GM23338 (cell line): ENCODE measurements around the gene FAM78A. TPM values are rescaled to one million over a fixed set of nuclear protein-coding genes. Genes with fewer than 3 reads are reported as not detected.

Experiments
- ATAC-seq: fragments of 200-7000 bp; cut with Tn5 transposase; 3 replicates; pipeline ENCODE4 v1.9.1; 2020
- DNase-seq: peaks from one replicate; pipeline ENCODE4 v3.0.0-alpha.2; 2015; ENCODE audit warnings: low spot score
- H2AFZ ChIP-seq: fragments of 200-600 bp; sonication (generic); 2 replicates; pipeline ENCODE4 v1.8.0; 2016; ENCODE audit warnings: antibody characterized with exemption, mild to moderate bottlenecking, moderate library complexity
- H3F3A ChIP-seq: fragments of 200-600 bp; sonication (generic); replicated peaks from 2 replicates; pipeline ENCODE4 v1.8.0; 2017; ENCODE audit warnings: antibody characterized with exemption, mixed run types, low read depth
- H3K27ac ChIP-seq: fragments of 200-600 bp; sonication (generic); 2 replicates; pipeline ENCODE4 v1.6.1; 2016; ENCODE audit warnings: low read depth
- H3K27me3 ChIP-seq: fragments of 200-600 bp; sonication (generic); 2 replicates; pipeline ENCODE4 v1.8.0; 2016; ENCODE audit warnings: mild to moderate bottlenecking, mixed run types, moderate library complexity; ENCODE audit not compliant: insufficient read depth
- H3K36me3 ChIP-seq: fragments of 200-600 bp; sonication (generic); 2 replicates; pipeline ENCODE4 v1.8.0; 2016; ENCODE audit warnings: mild to moderate bottlenecking; ENCODE audit not compliant: insufficient read depth
- H3K4me1 ChIP-seq: fragments of 200-600 bp; sonication (generic); 2 replicates; pipeline ENCODE4 v1.8.0; 2016; ENCODE audit warnings: mild to moderate bottlenecking, moderate library complexity; ENCODE audit not compliant: insufficient read depth
- H3K4me2 ChIP-seq: fragments of 200-600 bp; sonication (generic); 2 replicates; pipeline ENCODE4 v1.7.1; 2017; ENCODE audit warnings: mixed run types
- H3K4me3 ChIP-seq: fragments of 200-600 bp; sonication (generic); 2 replicates; pipeline ENCODE4 v1.6.1; 2016; ENCODE audit warnings: mixed run types
- H3K79me2 ChIP-seq: fragments of 200-600 bp; sonication (generic); replicated peaks from 2 replicates; pipeline ENCODE4 v1.8.0; 2017; ENCODE audit warnings: mild to moderate bottlenecking; ENCODE audit not compliant: insufficient read depth
- H3K9me2 ChIP-seq: fragments of 200-600 bp; sonication (generic); 2 replicates; pipeline ENCODE4 v1.8.0; 2017; ENCODE audit not compliant: insufficient read depth
- H4K20me1 ChIP-seq: fragments of 200-600 bp; sonication (generic); replicated peaks from 2 replicates; pipeline ENCODE4 v1.8.0; 2017; ENCODE audit warnings: mild to moderate bottlenecking; ENCODE audit not compliant: insufficient read depth
- H3K27ac Mint-ChIP-seq: 2 replicates; pipeline ENCODE4 v1.8.0; 2020; ENCODE audit warnings: inconsistent platforms, mild to moderate bottlenecking, moderate library complexity, mixed read lengths
- H3K27me3 Mint-ChIP-seq: 3 replicates; pipeline ENCODE4 v1.8.0; 2022; ENCODE audit warnings: low read depth, mild to moderate bottlenecking, moderate library complexity, mixed read lengths, inconsistent platforms; ENCODE audit not compliant: insufficient read depth, poor library complexity
- H3K36me3 Mint-ChIP-seq: 3 replicates; pipeline ENCODE4 v1.8.0; 2021; ENCODE audit warnings: low read depth, mild to moderate bottlenecking, inconsistent platforms, moderate library complexity, mixed read lengths
- H3K4me1 Mint-ChIP-seq: 3 replicates; pipeline ENCODE4 v1.8.0; 2020; ENCODE audit warnings: mild to moderate bottlenecking, inconsistent platforms, mixed read lengths
- H3K4me3 Mint-ChIP-seq: 3 replicates; pipeline ENCODE4 v1.8.0; 2021; ENCODE audit warnings: moderate library complexity, mild to moderate bottlenecking, inconsistent platforms, mixed read lengths
- H3K9me3 Mint-ChIP-seq: 3 replicates; pipeline ENCODE4 v1.8.0; 2020; ENCODE audit warnings: moderate library complexity, mild to moderate bottlenecking, inconsistent platforms, mixed read lengths
- CREB1 ChIP-seq: fragments of 250-450 bp; sonication (Bioruptor Pico); IDR thresholded peaks from 2 replicates; pipeline ENCODE4 v1.5.0; 2020; ENCODE audit warnings: low read depth, mild to moderate bottlenecking, moderate library complexity
- EZH2 ChIP-seq: fragments of 200-600 bp; sonication (generic); IDR thresholded peaks from one replicate; pipeline ENCODE4 v1.8.0; 2017; ENCODE audit warnings: antibody characterized with exemption, mild to moderate bottlenecking, low read depth; ENCODE audit not compliant: unreplicated experiment
- EZH2phosphoT487 ChIP-seq: fragments of 200-600 bp; sonication (generic); IDR thresholded peaks from one replicate; pipeline ENCODE4 v1.8.1; 2018; ENCODE audit warnings: antibody characterized with exemption; ENCODE audit not compliant: unreplicated experiment
- NANOG ChIP-seq: IDR thresholded peaks from 2 replicates; pipeline ENCODE4 v1.6.1; 2016; ENCODE audit warnings: antibody characterized with exemption, borderline replicate concordance
- POLR2AphosphoS5 ChIP-seq: IDR thresholded peaks from 2 replicates; pipeline ENCODE4 v1.6.1; 2016; ENCODE audit warnings: antibody characterized with exemption, low read depth
- STAT1 ChIP-seq: IDR thresholded peaks from one replicate; pipeline ENCODE4 v1.6.1; 2016; ENCODE audit warnings: antibody characterized with exemption; ENCODE audit not compliant: unreplicated experiment
- ZNF114 ChIP-seq: fragments of 250-450 bp; sonication (Bioruptor Pico); IDR thresholded peaks from 2 replicates; pipeline ENCODE4 v1.5.0; 2020; ENCODE audit warnings: mild to moderate bottlenecking, moderate library complexity
- ZNF331 ChIP-seq: fragments of 250-450 bp; sonication (Bioruptor Pico); IDR thresholded peaks from 2 replicates; pipeline ENCODE4 v1.5.0; 2020; ENCODE audit warnings: low read depth, mild to moderate bottlenecking, moderate library complexity
- polyA plus RNA-seq: library from polyadenylated mRNA; unstranded; fragments of >200 nt; fragmentation: Nextera tagmentation; extraction: Ambion mirVana; gene quantifications from 2 replicates; pipeline ENCODE4 v1.2.1, GENCODE V29; 2016
- total RNA-seq: library from RNA; depleted of rRNA; stranded (reverse); fragments of >200 nt; shearing (Covaris generic); gene quantifications from 2 replicates; pipeline ENCODE4 v1.2.3, GENCODE V29; 2014
- TF ChIP-seq, protein P1 (sequence below), 2 experiments: fragments of 200-600 bp in 1 of 2; sonication (generic) in 1 of 2; conservative IDR thresholded peaks; 2 replicates each; pipeline versions ENCODE4 v1.5.1 to v1.6.1; 2016 to 2017; ENCODE audit warnings: antibody characterized with exemption in 2 of 2, low read depth in 2 of 2, mild to moderate bottlenecking in 2 of 2, moderate library complexity in 1 of 2
- TF ChIP-seq, protein P2 (sequence below): fragments of 250-450 bp; sonication (Bioruptor Pico); IDR thresholded peaks from 2 replicates; pipeline ENCODE4 v1.5.0; 2020; ENCODE audit warnings: mild to moderate bottlenecking, moderate library complexity

Gene FAM78A
- total and polyA plus RNA-seq, 2 experiments from 2014 or later = 0.57 to 2.1 TPM

DNA sequence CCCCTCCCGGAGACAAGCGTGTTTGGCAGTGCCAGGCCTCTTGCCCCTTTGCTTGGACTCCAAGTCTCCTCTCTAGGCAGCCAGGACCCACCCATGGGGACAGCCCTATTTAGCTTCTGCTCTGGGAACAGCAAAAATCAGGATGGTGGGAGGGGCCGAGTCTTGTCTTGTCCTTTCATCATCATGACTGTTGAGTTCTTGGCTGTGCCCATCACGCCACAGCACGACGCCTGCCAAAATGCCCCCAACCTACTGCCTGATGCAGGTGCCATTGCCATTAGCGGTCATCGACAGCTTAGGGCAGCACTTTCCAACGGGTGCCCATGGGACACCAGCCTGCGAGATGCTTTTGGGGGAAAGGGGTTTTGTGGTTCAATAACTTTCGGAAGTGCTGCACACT, 32.1 kb upstream of the FAM78A start:
- no peak for ATAC-seq
- Mint-ChIP-seq H3K36me3 (no peaks in the 10 kb centered on the region; the same call in 2 of the 3 replicates), H3K9me3 (no peaks in the 10 kb centered on the region), H3K27me3 (peaks cover 14% of the 10 kb centered on the region), H3K27ac (no peak overlapping the region), H3K4me3 (no peak overlapping the region), H3K4me1 (peaks cover 10% of the 10 kb centered on the region; the same call in 1 of the 3 replicates)
- no peaks in the 10 kb centered on the region for H3K27me3 ChIP-seq
- no peaks in the 10 kb centered on the region for H4K20me1 ChIP-seq
- H3K36me3 ChIP-seq = no peaks in the 10 kb centered on the region
- DNase-seq = no peak
- H3K79me2 ChIP-seq = no peaks in the 10 kb centered on the region
- no peak overlapping the region for H2AFZ ChIP-seq
- TF ChIP-seq EZH2 (no peak), POLR2AphosphoS5 (no peak), ZNF331 (CRISPR knock-in tag) (no peak), STAT1 (no peak), EZH2phosphoT487 (no peak), ZNF114 (no peak), NANOG (no peak), CREB1 (no peak)
- TF ChIP-seq, protein P1, sequence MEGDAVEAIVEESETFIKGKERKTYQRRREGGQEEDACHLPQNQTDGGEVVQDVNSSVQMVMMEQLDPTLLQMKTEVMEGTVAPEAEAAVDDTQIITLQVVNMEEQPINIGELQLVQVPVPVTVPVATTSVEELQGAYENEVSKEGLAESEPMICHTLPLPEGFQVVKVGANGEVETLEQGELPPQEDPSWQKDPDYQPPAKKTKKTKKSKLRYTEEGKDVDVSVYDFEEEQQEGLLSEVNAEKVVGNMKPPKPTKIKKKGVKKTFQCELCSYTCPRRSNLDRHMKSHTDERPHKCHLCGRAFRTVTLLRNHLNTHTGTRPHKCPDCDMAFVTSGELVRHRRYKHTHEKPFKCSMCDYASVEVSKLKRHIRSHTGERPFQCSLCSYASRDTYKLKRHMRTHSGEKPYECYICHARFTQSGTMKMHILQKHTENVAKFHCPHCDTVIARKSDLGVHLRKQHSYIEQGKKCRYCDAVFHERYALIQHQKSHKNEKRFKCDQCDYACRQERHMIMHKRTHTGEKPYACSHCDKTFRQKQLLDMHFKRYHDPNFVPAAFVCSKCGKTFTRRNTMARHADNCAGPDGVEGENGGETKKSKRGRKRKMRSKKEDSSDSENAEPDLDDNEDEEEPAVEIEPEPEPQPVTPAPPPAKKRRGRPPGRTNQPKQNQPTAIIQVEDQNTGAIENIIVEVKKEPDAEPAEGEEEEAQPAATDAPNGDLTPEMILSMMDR (conservative IDR thresholded peaks at IDR 0.05; ENCODE audit: low read depth in 2 of 2) = no peak
- H3K4me3 ChIP-seq = no peak overlapping the region
- no peak overlapping the region for H3K27ac ChIP-seq
- no peaks in the 10 kb centered on the region for H3K9me2 ChIP-seq
- no peaks in the 10 kb centered on the region for H3K4me1 ChIP-seq
- no peak overlapping the region for H3K4me2 ChIP-seq
- peaks cover 3% of the 10 kb centered on the region; the same call in 1 of the 2 replicates for H3F3A ChIP-seq

DNA sequence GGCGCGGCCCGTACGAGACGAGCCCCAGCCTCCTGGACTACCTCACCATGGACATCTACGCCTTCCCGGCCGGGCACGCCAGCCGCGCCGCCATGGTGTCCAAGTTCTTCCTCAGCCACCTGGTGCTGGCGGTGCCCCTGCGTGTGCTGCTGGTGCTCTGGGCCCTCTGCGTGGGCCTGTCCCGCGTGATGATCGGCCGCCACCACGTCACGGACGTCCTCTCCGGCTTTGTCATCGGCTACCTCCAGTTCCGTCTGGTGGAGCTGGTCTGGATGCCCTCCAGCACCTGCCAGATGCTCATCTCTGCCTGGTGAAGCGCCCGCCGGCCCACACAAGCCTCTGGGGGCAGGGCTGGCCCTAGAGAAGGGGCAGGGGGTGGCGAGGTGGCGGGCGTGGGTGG, 31.7 kb upstream of the FAM78A start:
- no peaks in the 10 kb centered on the region for H3K9me2 ChIP-seq
- Mint-ChIP-seq H3K4me3 (no peak overlapping the region), H3K4me1 (peaks cover 10% of the 10 kb centered on the region; the same call in 1 of the 3 replicates), H3K36me3 (no peaks in the 10 kb centered on the region), H3K9me3 (no peaks in the 10 kb centered on the region), H3K27me3 (peaks cover 17% of the 10 kb centered on the region), H3K27ac (no peak overlapping the region)
- no peak overlapping the region for H3K27ac ChIP-seq
- no peaks in the 10 kb centered on the region for H3K36me3 ChIP-seq
- H2AFZ ChIP-seq = no peak overlapping the region
- no peak overlapping the region for H3K4me3 ChIP-seq
- DNase-seq = no peak
- no peaks in the 10 kb centered on the region for H4K20me1 ChIP-seq
- peaks cover 3% of the 10 kb centered on the region; the same call in 1 of the 2 replicates for H3F3A ChIP-seq
- ATAC-seq = no peak
- no peaks in the 10 kb centered on the region for H3K79me2 ChIP-seq
- no peaks in the 10 kb centered on the region for H3K27me3 ChIP-seq
- no peak overlapping the region for H3K4me2 ChIP-seq
- no peaks in the 10 kb centered on the region for H3K4me1 ChIP-seq
- TF ChIP-seq, protein P2, sequence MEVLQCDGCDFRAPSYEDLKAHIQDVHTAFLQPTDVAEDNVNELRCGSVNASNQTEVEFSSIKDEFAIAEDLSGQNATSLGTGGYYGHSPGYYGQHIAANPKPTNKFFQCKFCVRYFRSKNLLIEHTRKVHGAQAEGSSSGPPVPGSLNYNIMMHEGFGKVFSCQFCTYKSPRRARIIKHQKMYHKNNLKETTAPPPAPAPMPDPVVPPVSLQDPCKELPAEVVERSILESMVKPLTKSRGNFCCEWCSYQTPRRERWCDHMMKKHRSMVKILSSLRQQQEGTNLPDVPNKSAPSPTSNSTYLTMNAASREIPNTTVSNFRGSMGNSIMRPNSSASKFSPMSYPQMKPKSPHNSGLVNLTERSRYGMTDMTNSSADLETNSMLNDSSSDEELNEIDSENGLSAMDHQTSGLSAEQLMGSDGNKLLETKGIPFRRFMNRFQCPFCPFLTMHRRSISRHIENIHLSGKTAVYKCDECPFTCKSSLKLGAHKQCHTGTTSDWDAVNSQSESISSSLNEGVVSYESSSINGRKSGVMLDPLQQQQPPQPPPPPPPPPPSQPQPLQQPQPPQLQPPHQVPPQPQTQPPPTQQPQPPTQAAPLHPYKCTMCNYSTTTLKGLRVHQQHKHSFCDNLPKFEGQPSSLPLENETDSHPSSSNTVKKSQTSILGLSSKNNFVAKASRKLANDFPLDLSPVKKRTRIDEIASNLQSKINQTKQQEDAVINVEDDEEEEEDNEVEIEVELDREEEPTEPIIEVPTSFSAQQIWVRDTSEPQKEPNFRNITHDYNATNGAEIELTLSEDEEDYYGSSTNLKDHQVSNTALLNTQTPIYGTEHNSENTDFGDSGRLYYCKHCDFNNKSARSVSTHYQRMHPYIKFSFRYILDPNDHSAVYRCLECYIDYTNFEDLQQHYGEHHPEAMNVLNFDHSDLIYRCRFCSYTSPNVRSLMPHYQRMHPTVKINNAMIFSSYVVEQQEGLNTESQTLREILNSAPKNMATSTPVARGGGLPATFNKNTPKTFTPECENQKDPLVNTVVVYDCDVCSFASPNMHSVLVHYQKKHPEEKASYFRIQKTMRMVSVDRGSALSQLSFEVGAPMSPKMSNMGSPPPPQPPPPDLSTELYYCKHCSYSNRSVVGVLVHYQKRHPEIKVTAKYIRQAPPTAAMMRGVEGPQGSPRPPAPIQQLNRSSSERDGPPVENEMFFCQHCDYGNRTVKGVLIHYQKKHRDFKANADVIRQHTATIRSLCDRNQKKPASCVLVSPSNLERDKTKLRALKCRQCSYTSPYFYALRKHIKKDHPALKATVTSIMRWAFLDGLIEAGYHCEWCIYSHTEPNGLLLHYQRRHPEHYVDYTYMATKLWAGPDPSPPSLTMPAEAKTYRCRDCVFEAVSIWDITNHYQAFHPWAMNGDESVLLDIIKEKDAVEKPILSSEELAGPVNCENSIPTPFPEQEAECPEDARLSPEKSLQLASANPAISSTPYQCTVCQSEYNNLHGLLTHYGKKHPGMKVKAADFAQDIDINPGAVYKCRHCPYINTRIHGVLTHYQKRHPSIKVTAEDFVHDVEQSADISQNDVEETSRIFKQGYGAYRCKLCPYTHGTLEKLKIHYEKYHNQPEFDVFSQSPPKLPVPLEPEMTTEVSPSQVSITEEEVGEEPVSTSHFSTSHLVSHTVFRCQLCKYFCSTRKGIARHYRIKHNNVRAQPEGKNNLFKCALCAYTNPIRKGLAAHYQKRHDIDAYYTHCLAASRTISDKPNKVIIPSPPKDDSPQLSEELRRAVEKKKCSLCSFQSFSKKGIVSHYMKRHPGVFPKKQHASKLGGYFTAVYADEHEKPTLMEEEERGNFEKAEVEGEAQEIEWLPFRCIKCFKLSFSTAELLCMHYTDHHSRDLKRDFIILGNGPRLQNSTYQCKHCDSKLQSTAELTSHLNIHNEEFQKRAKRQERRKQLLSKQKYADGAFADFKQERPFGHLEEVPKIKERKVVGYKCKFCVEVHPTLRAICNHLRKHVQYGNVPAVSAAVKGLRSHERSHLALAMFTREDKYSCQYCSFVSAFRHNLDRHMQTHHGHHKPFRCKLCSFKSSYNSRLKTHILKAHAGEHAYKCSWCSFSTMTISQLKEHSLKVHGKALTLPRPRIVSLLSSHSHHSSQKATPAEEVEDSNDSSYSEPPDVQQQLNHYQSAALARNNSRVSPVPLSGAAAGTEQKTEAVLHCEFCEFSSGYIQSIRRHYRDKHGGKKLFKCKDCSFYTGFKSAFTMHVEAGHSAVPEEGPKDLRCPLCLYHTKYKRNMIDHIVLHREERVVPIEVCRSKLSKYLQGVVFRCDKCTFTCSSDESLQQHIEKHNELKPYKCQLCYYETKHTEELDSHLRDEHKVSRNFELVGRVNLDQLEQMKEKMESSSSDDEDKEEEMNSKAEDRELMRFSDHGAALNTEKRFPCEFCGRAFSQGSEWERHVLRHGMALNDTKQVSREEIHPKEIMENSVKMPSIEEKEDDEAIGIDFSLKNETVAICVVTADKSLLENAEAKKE (CRISPR knock-in tag) = no peak
- TF ChIP-seq NANOG (no peak), STAT1 (no peak), ZNF114 (no peak), EZH2 (no peak)
- TF ChIP-seq, protein P1 (conservative IDR thresholded peaks at IDR 0.05; ENCODE audit: low read depth in 2 of 2) = no peak
